Endodermal cell (in vitro differentiated cells): ENCODE results near the gene ZNF644. TPM values are rescaled to one million over a fixed set of nuclear protein-coding genes. Genes with fewer than 3 reads are reported as not detected.

Source experiments
- DNase-seq: peaks from one replicate; pipeline ENCODE4 v3.0.0-alpha.2; 2017
- H3K27ac ChIP-seq: 2 replicates; pipeline ENCODE4 v1.5.1; 2013; ENCODE audit warnings: mild to moderate bottlenecking, low read depth, low read length, moderate library complexity
- H3K27me3 ChIP-seq: 2 replicates; pipeline ENCODE4 v1.6.1; 2013; ENCODE audit warnings: mild to moderate bottlenecking, low read length, moderate library complexity; ENCODE audit not compliant: insufficient read depth, control insufficient read depth, poor library complexity, severe bottlenecking
- H3K36me3 ChIP-seq: 2 replicates; pipeline ENCODE4 v1.7.0; 2013; ENCODE audit warnings: mild to moderate bottlenecking, low read length, moderate library complexity; ENCODE audit not compliant: control insufficient read depth, insufficient read depth
- H3K4me1 ChIP-seq: one replicate; pipeline ENCODE4 v1.7.0; 2013; ENCODE audit warnings: low read length; ENCODE audit not compliant: control insufficient read depth, insufficient read depth
- H3K4me3 ChIP-seq: 2 replicates; pipeline ENCODE4 v1.5.1; 2013; ENCODE audit warnings: mild to moderate bottlenecking, low read length, moderate library complexity
- H3K9ac ChIP-seq: 2 replicates; pipeline ENCODE4 v1.6.1; 2013; ENCODE audit warnings: mild to moderate bottlenecking, low read length, moderate library complexity; ENCODE audit not compliant: poor library complexity, severe bottlenecking; ENCODE audit errors: extremely low read depth
- H3K9me3 ChIP-seq: 2 replicates; pipeline ENCODE4 v1.6.1; 2013; ENCODE audit warnings: mild to moderate bottlenecking, low read length, moderate library complexity; ENCODE audit not compliant: control insufficient read depth
- H3K27ac Mint-ChIP-seq: 2 replicates; pipeline ENCODE4 v1.8.0; 2020; ENCODE audit warnings: mixed read lengths
- H3K27me3 Mint-ChIP-seq: 2 replicates; pipeline ENCODE4 v1.8.0; 2021; ENCODE audit warnings: mild to moderate bottlenecking, mixed read lengths; ENCODE audit not compliant: insufficient read depth
- H3K36me3 Mint-ChIP-seq: 2 replicates; pipeline ENCODE4 v1.8.0; 2020; ENCODE audit warnings: low read depth, mixed read lengths
- H3K4me1 Mint-ChIP-seq: 2 replicates; pipeline ENCODE4 v1.8.0; 2020; ENCODE audit warnings: mixed read lengths
- H3K4me3 Mint-ChIP-seq: 2 replicates; pipeline ENCODE4 v1.8.0; 2020; ENCODE audit warnings: mild to moderate bottlenecking, moderate library complexity, mixed read lengths
- H3K9me3 Mint-ChIP-seq: 2 replicates; pipeline ENCODE4 v1.8.0; 2020; ENCODE audit warnings: mild to moderate bottlenecking, mixed read lengths
- WGBS, 2 experiments: methylation state at CpG; one replicate each; pipeline versions ENCODE4 v1.1.5 to v1.1.7; 2013; ENCODE audit warnings: missing lambda C conversion rate in 2 of 2, mixed read lengths in 1 of 2; ENCODE audit not compliant: insufficient coverage in 1 of 2, insufficient read length in 1 of 2; 5-methylcytosine and 5-hydroxymethylcytosine counted together
- total RNA-seq, 2 donors: library from RNA; stranded (reverse); fragmentation: NEBNext Ultra II Directional in 1 of 2; extraction: Animal tissue kit (Norgen Biotek cat#: 25700) in 1 of 2; gene quantifications; 2 replicates in 1 of 2; 3 replicates in 1 of 2; pipeline ENCODE4 v1.2.1, GENCODE V29; 2021
- TF ChIP-seq, protein P1 (sequence below): fragments of 200-600 bp; sonication (generic); conservative IDR thresholded peaks from 2 replicates; pipeline ENCODE4 v1.5.0; 2021; ENCODE audit warnings: antibody characterized with exemption, mild to moderate bottlenecking

Gene ZNF644
- total RNA-seq, 2 donors from 2014 or later: 57.5 to 75.7 TPM

DNA sequence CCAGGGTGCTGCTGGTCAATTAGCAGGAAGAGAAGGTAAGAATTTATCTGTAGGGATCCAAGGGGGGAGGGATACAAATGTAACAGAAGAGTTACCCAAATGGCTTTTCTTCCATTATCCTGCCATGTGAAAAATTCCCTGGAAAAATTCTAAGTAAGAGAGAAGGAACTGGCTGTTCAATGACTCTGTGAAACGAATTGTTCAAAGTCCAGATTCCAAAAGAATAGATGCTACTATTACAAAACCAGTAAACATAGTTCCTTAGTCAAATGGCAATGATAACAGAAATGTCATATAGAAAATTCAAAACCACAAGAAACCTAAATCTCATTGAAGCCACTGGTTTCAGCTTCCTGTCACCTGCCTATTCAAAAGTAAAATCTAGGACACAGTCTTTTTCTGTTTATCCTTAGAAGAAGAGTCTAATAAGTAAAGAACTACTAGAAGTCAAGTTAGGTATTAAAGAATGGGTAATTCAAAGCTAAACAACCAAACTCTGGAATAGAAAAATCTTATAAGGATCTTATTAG, 102.6 kb downstream of the ZNF644 start:
- DNase-seq: no peak
- Histone ChIP-seq H3K27ac (no peak overlapping the region), H3K9ac (no peak overlapping the region), H3K4me3 (no peak overlapping the region), H3K4me1 (no peaks in the 10 kb centered on the region), H3K36me3 (peaks cover 38% of the 10 kb centered on the region), H3K9me3 (no peaks in the 10 kb centered on the region), H3K27me3 (no peaks in the 10 kb centered on the region)
- Mint-ChIP-seq H3K4me1 (peaks cover 35% of the 10 kb centered on the region), H3K9me3 (no peaks in the 10 kb centered on the region), H3K4me3 (no peak overlapping the region), H3K27me3 (no peaks in the 10 kb centered on the region), H3K27ac (no peak overlapping the region), H3K36me3 (peaks cover 14% of the 10 kb centered on the region)
- 93% methylated on average over 1 of the region's 1 CpG; no CpG with 5 or more reads in 1 of the 2 experiments for WGBS, 2 experiments
- TF ChIP-seq, protein P1, sequence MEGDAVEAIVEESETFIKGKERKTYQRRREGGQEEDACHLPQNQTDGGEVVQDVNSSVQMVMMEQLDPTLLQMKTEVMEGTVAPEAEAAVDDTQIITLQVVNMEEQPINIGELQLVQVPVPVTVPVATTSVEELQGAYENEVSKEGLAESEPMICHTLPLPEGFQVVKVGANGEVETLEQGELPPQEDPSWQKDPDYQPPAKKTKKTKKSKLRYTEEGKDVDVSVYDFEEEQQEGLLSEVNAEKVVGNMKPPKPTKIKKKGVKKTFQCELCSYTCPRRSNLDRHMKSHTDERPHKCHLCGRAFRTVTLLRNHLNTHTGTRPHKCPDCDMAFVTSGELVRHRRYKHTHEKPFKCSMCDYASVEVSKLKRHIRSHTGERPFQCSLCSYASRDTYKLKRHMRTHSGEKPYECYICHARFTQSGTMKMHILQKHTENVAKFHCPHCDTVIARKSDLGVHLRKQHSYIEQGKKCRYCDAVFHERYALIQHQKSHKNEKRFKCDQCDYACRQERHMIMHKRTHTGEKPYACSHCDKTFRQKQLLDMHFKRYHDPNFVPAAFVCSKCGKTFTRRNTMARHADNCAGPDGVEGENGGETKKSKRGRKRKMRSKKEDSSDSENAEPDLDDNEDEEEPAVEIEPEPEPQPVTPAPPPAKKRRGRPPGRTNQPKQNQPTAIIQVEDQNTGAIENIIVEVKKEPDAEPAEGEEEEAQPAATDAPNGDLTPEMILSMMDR: no peak

DNA sequence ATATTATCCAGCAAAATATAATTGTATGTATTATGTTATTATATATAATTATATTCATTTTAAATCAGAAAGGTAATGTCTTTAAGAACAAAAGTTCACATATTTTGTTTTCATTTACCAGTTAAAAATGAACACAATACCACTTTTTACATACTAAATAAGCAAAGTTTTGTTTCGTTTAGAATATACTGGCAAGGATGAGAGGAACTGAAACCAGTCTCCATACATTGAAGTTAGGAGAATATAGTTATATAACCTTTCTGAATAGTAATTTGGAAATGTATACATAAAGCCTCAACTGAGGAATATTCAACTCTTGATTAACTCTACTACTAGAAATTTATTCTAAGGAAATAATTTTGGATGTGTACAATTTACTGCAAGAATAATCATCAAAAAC, 110.5 kb downstream of the ZNF644 start:
- H3K4me3 ChIP-seq: no peak overlapping the region
- Mint-ChIP-seq H3K4me3 (no peak overlapping the region), H3K36me3 (peaks cover 17% of the 10 kb centered on the region), H3K27ac (no peak overlapping the region), H3K4me1 (no peaks in the 10 kb centered on the region), H3K27me3 (no peaks in the 10 kb centered on the region), H3K9me3 (no peaks in the 10 kb centered on the region)
- no peak for DNase-seq
- no peak overlapping the region for H3K9ac ChIP-seq
- TF ChIP-seq, protein P1: no peak
- no CpG with 5 or more reads among the region's 1 CpG for WGBS, 2 experiments
- H3K36me3 ChIP-seq: peaks cover 49% of the 10 kb centered on the region
- H3K9me3 ChIP-seq: no peaks in the 10 kb centered on the region
- H3K27me3 ChIP-seq: no peaks in the 10 kb centered on the region
- H3K27ac ChIP-seq: no peak overlapping the region
- H3K4me1 ChIP-seq: no peaks in the 10 kb centered on the region

DNA sequence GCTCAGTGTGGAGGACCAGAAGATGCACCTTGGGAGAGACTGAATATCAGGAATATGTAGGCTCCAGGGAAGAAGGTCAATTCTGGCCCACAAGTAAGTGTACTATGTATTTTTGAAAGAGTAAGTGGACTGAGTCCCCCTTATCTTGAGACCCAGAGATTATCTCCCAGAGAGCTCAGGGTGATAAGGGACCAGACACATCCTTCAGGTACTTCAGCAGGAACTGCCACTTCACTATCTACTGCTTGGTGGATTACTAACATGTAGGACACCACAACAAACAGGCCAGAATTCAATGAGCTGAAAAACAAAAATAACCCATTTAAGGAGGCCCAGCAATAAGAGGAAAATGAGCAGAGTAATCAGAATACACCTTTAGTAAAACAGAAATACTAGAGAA, 119.2 kb downstream of the ZNF644 start:
- Histone ChIP-seq H3K36me3 (peaks cover 24% of the 10 kb centered on the region), H3K4me1 (peaks cover 6% of the 10 kb centered on the region), H3K4me3 (no peak overlapping the region), H3K9me3 (no peaks in the 10 kb centered on the region), H3K27ac (no peak overlapping the region), H3K9ac (no peak overlapping the region), H3K27me3 (no peaks in the 10 kb centered on the region)
- Mint-ChIP-seq H3K9me3 (no peaks in the 10 kb centered on the region), H3K36me3 (peaks cover 18% of the 10 kb centered on the region), H3K27me3 (no peaks in the 10 kb centered on the region), H3K4me3 (no peak overlapping the region), H3K27ac (no peak overlapping the region), H3K4me1 (peaks cover 19% of the 10 kb centered on the region)
- no peak for DNase-seq
- TF ChIP-seq, protein P1: no peak
